Kasumi-1 (cell line): Measurements from ENCODE around the gene CNTLN.

Experiments used
- DNase-seq, 2 experiments: peaks; one replicate each; lab custom pipeline; 2025; lab: John Stamatoyannopoulos, UW

CNTLN gene

GRCh38 chr9:17134396-17135294, at the start of gene CNTLN:
Gene CNTLN, plus strand, starts transcription at chr9:17135040. Its CDS starts 26 bp downstream, at chr9:17135066.
- DNase-seq = peak; percentile 42 to 51

- no peak for DNase-seq
Measured at GRCh38 chr9:17088566-17088965, 46.3 kb upstream of the CNTLN start.

- DNase-seq = no peak
Measured at GRCh38 chr9:17090041-17090440, 44.8 kb upstream of the CNTLN start.

- peak; percentile 27 to 29 for DNase-seq
Measured at GRCh38 chr9:17116400-17116837, 18.4 kb upstream of the CNTLN start.

- DNase-seq = no peak
Measured at GRCh38 chr9:17117372-17117771, 17.5 kb upstream of the CNTLN start.

GRCh38 chr9:17120203-17120602, 14.6 kb upstream of the CNTLN start:
- no peak for DNase-seq

GRCh38 chr9:17121264-17121663, 13.6 kb upstream of the CNTLN start:
- DNase-seq = no peak

- no peak for DNase-seq
Measured at GRCh38 chr9:17130291-17130690, 4.5 kb upstream of the CNTLN start.

- no peak for DNase-seq
Measured at GRCh38 chr9:17130725-17131124, 4.1 kb upstream of the CNTLN start.

- DNase-seq = no peak
Measured at GRCh38 chr9:17131494-17131893, 3.3 kb upstream of the CNTLN start.

GRCh38 chr9:17135295-17136160, 688 bp downstream of the CNTLN start:
- DNase-seq = peak; percentile 7 to 21

GRCh38 chr9:17137566-17137965, 2.7 kb downstream of the CNTLN start:
- no peak for DNase-seq

- DNase-seq = no peak
Measured at GRCh38 chr9:17138503-17138902, 3.7 kb downstream of the CNTLN start.

GRCh38 chr9:17140418-17140817, 5.6 kb downstream of the CNTLN start:
- DNase-seq = no peak

GRCh38 chr9:17148324-17148723, 13.5 kb downstream of the CNTLN start:
- DNase-seq = no peak

GRCh38 chr9:17159469-17159868, 24.6 kb downstream of the CNTLN start:
- DNase-seq = no peak

GRCh38 chr9:17160327-17160726, 25.5 kb downstream of the CNTLN start:
- DNase-seq = no peak

GRCh38 chr9:17165764-17166163, 30.9 kb downstream of the CNTLN start:
- DNase-seq = peak in 1 of 2 experiments; percentile 1

- DNase-seq = no peak
Measured at GRCh38 chr9:17166346-17166745, 31.5 kb downstream of the CNTLN start.

GRCh38 chr9:17171309-17172094, 36.7 kb downstream of the CNTLN start:
- DNase-seq = no peak

- DNase-seq = peak in 1 of 2 experiments; percentile 31
Measured at GRCh38 chr9:17177496-17177895, 42.7 kb downstream of the CNTLN start.

GRCh38 chr9:17185481-17186029, 50.7 kb downstream of the CNTLN start:
- DNase-seq = no peak
